HepG2 (cell line): ENCODE data around the gene NCOA6. TPM values are rescaled to one million over a fixed set of nuclear protein-coding genes. Genes with fewer than 3 reads are reported as not detected.

ENCODE experiments used
- ATAC-seq: fragments of 200-7000 bp; cut with Tn5 transposase; 3 replicates; pipeline ENCODE4 v1.9.1; 2020; ENCODE audit warnings: mild to moderate bottlenecking, moderate library complexity
- BruUV-seq: library from RNA; stranded (reverse); fragments of 400-500 nt; replicated peaks from 2 replicates; lab custom pipeline; 2021; lab: Mats Ljungman, UMichigan
- CTCF ChIA-PET: fragments of 300-600 bp; formaldehyde crosslinking; extraction: SDS; loops from one replicate; lab custom pipeline; 2021; ENCODE audit warnings: low total read pairs, inconsistent platforms, low intra/inter-chr PET ratio; lab: Yijun Ruan, JAX
- POLR2A ChIA-PET: fragments of 350-600 bp; sonication (Branson Sonifier 250); formaldehyde crosslinking; loops from one replicate; lab custom pipeline; 2020; ENCODE audit warnings: antibody characterized with exemption, inconsistent platforms; lab: Yijun Ruan, JAX
- DNase-seq: peaks from one replicate; pipeline ENCODE4 v3.0.0-alpha.2; 2015; ENCODE audit warnings: low spot score
- FAIRE-seq: peaks from 3 replicates; lab custom pipeline; 2011; peaks lifted over from hg19 to GRCh38; lab: Jason Lieb, UNC
- H2AFZ ChIP-seq: one replicate; pipeline ENCODE4 v1.6.1; 2011; ENCODE audit warnings: low read length, inconsistent platforms
- H3K27ac ChIP-seq: fragments of 300-600 bp; 3 replicates; pipeline ENCODE4 v1.8.0; 2011; ENCODE audit warnings: mixed run types, mild to moderate bottlenecking, mixed read lengths, low read length, inconsistent platforms; ENCODE audit not compliant: insufficient read depth; ENCODE audit errors: extremely low read length
- H3K27me3 ChIP-seq, 2 experiments: fragments of 200-600 bp in 1 of 2; 2 replicates in 1 of 2; 3 replicates in 1 of 2; pipeline versions ENCODE4 v1.6.0 to v1.8.0; 2011; ENCODE audit warnings: low read length in 2 of 2, mild to moderate bottlenecking in 2 of 2, moderate library complexity in 2 of 2, inconsistent platforms in 1 of 2; ENCODE audit not compliant: insufficient read depth in 2 of 2, control insufficient read depth in 1 of 2
- H3K36me3 ChIP-seq, 2 experiments: fragments of 200-600 bp in 1 of 2; replicated peaks in 1 of 2; 2 replicates in 1 of 2; 3 replicates in 1 of 2; pipeline versions ENCODE4 v1.5.1 to v1.8.0; 2011; ENCODE audit warnings: low read length in 2 of 2, inconsistent platforms in 1 of 2; ENCODE audit not compliant: insufficient read depth in 2 of 2, control insufficient read depth in 1 of 2
- H3K4me1 ChIP-seq: 2 replicates; pipeline ENCODE4 v1.5.1; 2012; ENCODE audit warnings: low read length, inconsistent platforms; ENCODE audit not compliant: insufficient read depth
- H3K4me2 ChIP-seq: 2 replicates; pipeline ENCODE4 v1.6.0; 2011; ENCODE audit warnings: low read depth, low read length, inconsistent platforms
- H3K4me3 ChIP-seq, 3 experiments: fragments of 200-600 bp in 1 of 3; sonication (generic), shearing (Covaris generic) in 1 of 3; replicated peaks in 1 of 3; 2 replicates each; pipeline ENCODE4 v1.5.1; 2011 to 2016; ENCODE audit warnings: low read length in 3 of 3, inconsistent platforms in 2 of 3, low read depth in 2 of 3, mild to moderate bottlenecking in 2 of 3, control low read depth in 1 of 3, mixed read lengths in 1 of 3; ENCODE audit not compliant: insufficient read depth in 1 of 3
- H3K79me2 ChIP-seq: one replicate; pipeline ENCODE4 v1.6.1; 2011; ENCODE audit warnings: low read length, inconsistent platforms; ENCODE audit not compliant: insufficient read depth
- H3K9ac ChIP-seq: 2 replicates; pipeline ENCODE4 v1.6.0; 2011; ENCODE audit warnings: mild to moderate bottlenecking, low read depth, low read length, inconsistent platforms; ENCODE audit not compliant: insufficient read depth
- H3K9me3 ChIP-seq: 2 replicates; pipeline ENCODE4 v1.5.1; 2012; ENCODE audit warnings: mild to moderate bottlenecking, low read length
- H4K20me1 ChIP-seq: 2 replicates; pipeline ENCODE4 v1.6.0; 2011; ENCODE audit warnings: inconsistent platforms, mild to moderate bottlenecking, low read length, moderate library complexity; ENCODE audit not compliant: insufficient read depth
- ATF7 ChIP-seq, 2 experiments: fragments of 450-650 bp in 1 of 2; sonication (generic) in 1 of 2; formaldehyde crosslinking in 1 of 2; IDR thresholded peaks; 2 replicates each; pipeline versions ENCODE4 v1.4.0 to v1.6.1; 2016 to 2020; ENCODE audit warnings: antibody characterized with exemption in 1 of 2, mild to moderate bottlenecking in 1 of 2, missing genetic modification reagents in 1 of 2
- DR1 ChIP-seq: sonication (generic); formaldehyde crosslinking; IDR thresholded peaks from 2 replicates; pipeline ENCODE4 v1.8.0; 2021; ENCODE audit warnings: mild to moderate bottlenecking, missing genetic modification reagents, inconsistent platforms
- GABPB1 ChIP-seq: IDR thresholded peaks from 2 replicates; pipeline ENCODE4 v1.6.1; 2016; ENCODE audit warnings: mild to moderate bottlenecking, missing genetic modification reagents, moderate library complexity, missing compliant biosample characterization
- IRX3 ChIP-seq: sonication (generic); formaldehyde crosslinking; IDR thresholded peaks from 2 replicates; pipeline ENCODE4 v1.8.1; 2023; ENCODE audit warnings: mild to moderate bottlenecking, low read depth, missing genetic modification reagents, borderline replicate concordance
- MZF1 ChIP-seq: sonication (generic); formaldehyde crosslinking; IDR thresholded peaks from 2 replicates; pipeline ENCODE4 v1.8.1; 2023; ENCODE audit warnings: mild to moderate bottlenecking, missing genetic modification reagents, borderline replicate concordance
- PITX1 ChIP-seq: sonication (generic); formaldehyde crosslinking; IDR thresholded peaks from 2 replicates; pipeline ENCODE4 v1.5.1; 2020; ENCODE audit warnings: mild to moderate bottlenecking, missing genetic modification reagents
- RFX5 ChIP-seq: IDR thresholded peaks from 2 replicates; pipeline ENCODE4 v1.6.1; 2011; ENCODE audit warnings: low read depth, low read length, improper control_type of control experiment
- TOE1 ChIP-seq: sonication (generic); formaldehyde crosslinking; IDR thresholded peaks from 2 replicates; pipeline ENCODE4 v1.4.0; 2020; ENCODE audit warnings: mild to moderate bottlenecking, missing genetic modification reagents
- in situ Hi-C: cut with HindIII; loops from 2 replicates; pipeline ENCODE4 v1.10.0; 2017; ENCODE audit warnings: low pct_unique_long_range_greater_than_20kb; ENCODE audit not compliant: extremely low pct_ligation_motif_present
- intact Hi-C: fragments of 100-400 bp; cut with micrococcal nuclease; formaldehyde crosslinking; loops from one replicate; pipeline ENCODE4 v1.10.0; 2022; ENCODE audit not compliant: unreplicated experiment
- polyA plus RNA-seq, 8 experiments: library from polyadenylated mRNA; depleted of rRNA in 3 of 8; stranded (reverse) in 7 of 8; unstranded in 1 of 8; fragments of >200 nt; fragmentation: Illumina TruSeq in 4 of 8; extraction: Trizol in 4 of 8; gene quantifications; 2 replicates each; pipeline versions ENCODE4 v1.2.1 to v1.2.3, GENCODE V29; 2011 to 2016; ENCODE audit warnings: low read depth in 4 of 8, missing spikeins in 1 of 8, mixed read lengths in 1 of 8; ENCODE audit not compliant: insufficient read depth in 1 of 8
- total RNA-seq, 5 experiments: library from RNA; depleted of rRNA; stranded (reverse); fragments of >200 nt; fragmentation: Illumina TruSeq; extraction: Trizol; gene quantifications; 2 replicates each; pipeline ENCODE4 v1.2.3, GENCODE V29; 2016; ENCODE audit warnings: low read depth in 1 of 5
- TF ChIP-seq, protein P1 (sequence below): sonication (generic); formaldehyde crosslinking; IDR thresholded peaks from 2 replicates; pipeline ENCODE4 v1.5.1; 2020; ENCODE audit warnings: mild to moderate bottlenecking, missing genetic modification reagents, borderline replicate concordance
- TF ChIP-seq, protein P2 (sequence below): sonication (generic); formaldehyde crosslinking; IDR thresholded peaks from 2 replicates; pipeline ENCODE4 v1.9.0; 2021; ENCODE audit warnings: missing genetic modification reagents, borderline replicate concordance

NCOA6 gene
- total and polyA plus RNA-seq, 2 of the 13 experiments (the other 11 are each of a cell fraction or from before 2014, with no cell fraction given): 11.2 to 29.3 TPM

DNA sequence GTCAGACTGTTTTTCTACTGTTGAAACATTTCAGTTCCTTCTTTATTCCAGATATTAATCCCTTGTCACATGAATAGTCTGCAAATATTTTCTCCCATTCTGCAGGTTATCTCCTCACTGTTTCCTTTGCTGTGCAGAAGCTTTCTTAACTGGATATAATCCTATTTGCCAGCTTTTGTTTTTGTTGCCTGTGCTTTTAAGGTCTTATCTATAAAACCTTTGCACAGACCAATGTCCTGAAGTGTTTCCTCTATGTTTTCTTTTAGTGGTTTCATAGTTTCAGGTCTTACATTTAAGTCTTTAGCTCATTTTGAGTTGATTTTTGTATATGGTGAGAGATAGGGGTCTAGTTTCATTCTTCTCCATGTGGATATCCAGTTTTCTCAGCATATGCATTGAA, 19.2 kb downstream of the NCOA6 start:
- Histone ChIP-seq H3K79me2 (peaks cover 68% of the 10 kb centered on the region), H2AFZ (no peak overlapping the region), H4K20me1 (0 out of 2 replicates have a peak, but pooled peaks cover 5% of the 10 kb centered on the region), H3K36me3 (peaks cover 2 to 9% of the 10 kb centered on the region in 2 experiments; a peak in 1 of 5 replicates), H3K4me2 (no peak overlapping the region), H3K4me3 (no peak overlapping the region), H3K27me3 (no peaks in the 10 kb centered on the region), H3K9me3 (no peaks in the 10 kb centered on the region), H3K9ac (no peak overlapping the region), H3K27ac (peak overlapping the region; percentile 6), H3K4me1 (peaks cover 22% of the 10 kb centered on the region)
- DNase-seq (no peak), FAIRE-seq (no peak), ATAC-seq (no peak)
- TF ChIP-seq TOE1 (CRISPR knock-in tag): no peak
- TF ChIP-seq, protein P1, sequence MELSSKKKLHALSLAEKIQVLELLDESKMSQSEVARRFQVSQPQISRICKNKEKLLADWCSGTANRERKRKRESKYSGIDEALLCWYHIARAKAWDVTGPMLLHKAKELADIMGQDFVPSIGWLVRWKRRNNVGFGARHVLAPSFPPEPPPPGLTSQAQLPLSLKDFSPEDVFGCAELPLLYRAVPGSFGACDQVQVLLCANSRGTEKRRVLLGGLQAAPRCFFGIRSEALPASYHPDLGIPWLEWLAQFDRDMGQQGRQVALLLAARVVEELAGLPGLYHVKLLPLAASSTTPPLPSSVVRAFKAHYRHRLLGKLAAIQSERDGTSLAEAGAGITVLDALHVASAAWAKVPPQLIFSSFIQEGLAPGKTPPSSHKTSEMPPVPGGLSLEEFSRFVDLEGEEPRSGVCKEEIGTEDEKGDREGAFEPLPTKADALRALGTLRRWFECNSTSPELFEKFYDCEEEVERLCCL: no peak
- TF ChIP-seq RFX5: no peak
- BruUV-seq: TSS peak; percentile 33
- intact Hi-C loops: no loop called here
- in situ Hi-C loops: no loop called here
- CTCF ChIA-PET: no interaction called here
- POLR2A ChIA-PET: no interaction called here

DNA sequence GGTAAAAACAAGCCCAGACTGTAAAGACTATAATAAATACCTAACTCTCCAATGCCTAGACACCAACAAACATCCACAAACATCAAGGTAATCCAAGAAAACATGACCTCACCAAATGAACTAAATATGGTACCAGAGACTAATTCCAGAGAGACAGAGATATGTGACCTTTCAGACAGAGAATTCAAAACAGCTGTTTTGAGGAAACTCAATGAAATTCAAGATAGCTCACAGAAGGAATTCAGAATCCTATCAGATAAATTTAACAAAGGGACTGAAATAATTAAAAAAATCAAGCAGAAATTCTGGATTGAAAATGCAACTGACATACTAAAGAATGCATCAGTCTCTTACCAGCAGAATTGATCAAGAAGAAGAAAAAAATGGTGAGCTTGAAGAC, 26.6 kb downstream of the NCOA6 start:
- in situ Hi-C loops: no loop called here
- Histone ChIP-seq H3K4me2 (no peak overlapping the region), H3K27ac (no peak overlapping the region), H3K79me2 (peaks cover 88% of the 10 kb centered on the region), H3K4me1 (no peaks in the 10 kb centered on the region), H3K4me3 (no peak overlapping the region), H3K9me3 (no peaks in the 10 kb centered on the region), H4K20me1 (0 out of 2 replicates have a peak, but pooled peaks cover 9% of the 10 kb centered on the region), H2AFZ (no peak overlapping the region), H3K27me3 (no peaks in the 10 kb centered on the region), H3K9ac (no peak overlapping the region), H3K36me3 (peaks cover 6 to 9% of the 10 kb centered on the region in 2 experiments; a peak in 3 of 5 replicates)
- FAIRE-seq (no peak), ATAC-seq (no peak), DNase-seq (no peak)
- CTCF ChIA-PET: no interaction called here
- POLR2A ChIA-PET: no interaction called here
- no TSS peak for BruUV-seq
- TF ChIP-seq ATF7 (IDR thresholded peaks at IDR 0.05) (0 out of 2 replicates have a peak, but pooled peaks have one; percentile 29), ATF7 (CRISPR knock-in tag; IDR thresholded peaks at IDR 0.05) (no peak), PITX1 (CRISPR knock-in tag) (no peak), GABPB1 (no peak), DR1 (CRISPR knock-in tag) (no peak), MZF1 (no peak), IRX3 (CRISPR knock-in tag) (no peak)
- TF ChIP-seq, protein P2, sequence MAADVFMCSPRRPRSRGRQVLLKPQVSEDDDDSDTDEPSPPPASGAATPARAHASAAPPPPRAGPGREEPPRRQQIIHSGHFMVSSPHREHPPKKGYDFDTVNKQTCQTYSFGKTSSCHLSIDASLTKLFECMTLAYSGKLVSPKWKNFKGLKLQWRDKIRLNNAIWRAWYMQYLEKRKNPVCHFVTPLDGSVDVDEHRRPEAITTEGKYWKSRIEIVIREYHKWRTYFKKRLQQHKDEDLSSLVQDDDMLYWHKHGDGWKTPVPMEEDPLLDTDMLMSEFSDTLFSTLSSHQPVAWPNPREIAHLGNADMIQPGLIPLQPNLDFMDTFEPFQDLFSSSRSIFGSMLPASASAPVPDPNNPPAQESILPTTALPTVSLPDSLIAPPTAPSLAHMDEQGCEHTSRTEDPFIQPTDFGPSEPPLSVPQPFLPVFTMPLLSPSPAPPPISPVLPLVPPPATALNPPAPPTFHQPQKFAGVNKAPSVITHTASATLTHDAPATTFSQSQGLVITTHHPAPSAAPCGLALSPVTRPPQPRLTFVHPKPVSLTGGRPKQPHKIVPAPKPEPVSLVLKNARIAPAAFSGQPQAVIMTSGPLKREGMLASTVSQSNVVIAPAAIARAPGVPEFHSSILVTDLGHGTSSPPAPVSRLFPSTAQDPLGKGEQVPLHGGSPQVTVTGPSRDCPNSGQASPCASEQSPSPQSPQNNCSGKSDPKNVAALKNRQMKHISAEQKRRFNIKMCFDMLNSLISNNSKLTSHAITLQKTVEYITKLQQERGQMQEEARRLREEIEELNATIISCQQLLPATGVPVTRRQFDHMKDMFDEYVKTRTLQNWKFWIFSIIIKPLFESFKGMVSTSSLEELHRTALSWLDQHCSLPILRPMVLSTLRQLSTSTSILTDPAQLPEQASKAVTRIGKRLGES (CRISPR knock-in tag): no peak
- intact Hi-C loops: no loop called here
